HG03066 (cell line): ENCODE data around the gene NDUFAF4.

ENCODE experiments used
- ATAC-seq: cut with Tn5 transposase; IDR thresholded peaks from one replicate; pipeline ENCODE4 v1.9.1; 2021; ENCODE audit warnings: low read depth; ENCODE audit not compliant: unreplicated experiment

NDUFAF4 gene

GRCh38 chr6:96897396-96898240 is at the start of gene NDUFAF4:
NDUFAF4 (minus strand) TSS chr6:96897891; CDS start chr6:96897801, 90 bp downstream.
- ATAC-seq = peak; percentile 89

GRCh38 chr6:96947055-96947454 is 49.4 kb upstream of the NDUFAF4 start:
- peak; percentile 93 for ATAC-seq

GRCh38 chr6:96943555-96944215 is 46.0 kb upstream of the NDUFAF4 start:
- ATAC-seq = no peak

GRCh38 chr6:96942676-96943075 is 45.0 kb upstream of the NDUFAF4 start:
- no peak for ATAC-seq

GRCh38 chr6:96940322-96940721 is 42.6 kb upstream of the NDUFAF4 start:
- no peak for ATAC-seq

- no peak for ATAC-seq
Observed at GRCh38 chr6:96939007-96939805, 41.5 kb upstream of the NDUFAF4 start.

GRCh38 chr6:96934087-96934486 is 36.4 kb upstream of the NDUFAF4 start:
- ATAC-seq = no peak

GRCh38 chr6:96931198-96931597 is 33.5 kb upstream of the NDUFAF4 start:
- ATAC-seq = no peak

GRCh38 chr6:96929741-96930140 is 32.0 kb upstream of the NDUFAF4 start:
- no peak for ATAC-seq

- no peak for ATAC-seq
Observed at GRCh38 chr6:96927660-96928059, 30.0 kb upstream of the NDUFAF4 start.

GRCh38 chr6:96926425-96926824 is 28.7 kb upstream of the NDUFAF4 start:
- no peak for ATAC-seq

- ATAC-seq = no peak
Observed at GRCh38 chr6:96925290-96925687, 27.6 kb upstream of the NDUFAF4 start.

- ATAC-seq = peak; percentile 74
Observed at GRCh38 chr6:96923871-96924493, 26.3 kb upstream of the NDUFAF4 start.

GRCh38 chr6:96923400-96923799 is 25.7 kb upstream of the NDUFAF4 start:
- no peak for ATAC-seq

GRCh38 chr6:96917098-96917497 is 19.4 kb upstream of the NDUFAF4 start:
- ATAC-seq = no peak

GRCh38 chr6:96913621-96914020 is 15.9 kb upstream of the NDUFAF4 start:
- no peak for ATAC-seq

GRCh38 chr6:96911751-96912150 is 14.1 kb upstream of the NDUFAF4 start:
- ATAC-seq = no peak

- ATAC-seq = no peak
Observed at GRCh38 chr6:96911171-96911570, 13.5 kb upstream of the NDUFAF4 start.

- no peak for ATAC-seq
Observed at GRCh38 chr6:96909811-96910210, 12.1 kb upstream of the NDUFAF4 start.

- ATAC-seq = peak; percentile 83
Observed at GRCh38 chr6:96907498-96907897, 9.8 kb upstream of the NDUFAF4 start.

GRCh38 chr6:96900873-96901272 is 3.2 kb upstream of the NDUFAF4 start:
- ATAC-seq = no peak
